Pulmonary artery endothelial cell (primary cell): ENCODE data around the gene EFHC1. TPM values are rescaled to one million over a fixed set of nuclear protein-coding genes. Genes with fewer than 3 reads are reported as not detected.
"Not testable (repeated sequence)": the region's sequence is repeated elsewhere in the genome, so short reads cannot be mapped to it uniquely, and the experiment has no call there.

ENCODE experiments used
- DNase-seq: peaks from one replicate; pipeline ENCODE4 v3.0.0-alpha.2; 2011; ENCODE audit warnings: low read depth, low spot score
- total RNA-seq: library from RNA; depleted of rRNA; stranded (reverse); fragments of >200 nt; gene quantifications from 2 replicates; pipeline ENCODE4 v1.2.3, GENCODE V29; 2014

The EFHC1 gene
- total RNA-seq, 1 donor from 2014 or later, result 12.8 TPM

DNA sequence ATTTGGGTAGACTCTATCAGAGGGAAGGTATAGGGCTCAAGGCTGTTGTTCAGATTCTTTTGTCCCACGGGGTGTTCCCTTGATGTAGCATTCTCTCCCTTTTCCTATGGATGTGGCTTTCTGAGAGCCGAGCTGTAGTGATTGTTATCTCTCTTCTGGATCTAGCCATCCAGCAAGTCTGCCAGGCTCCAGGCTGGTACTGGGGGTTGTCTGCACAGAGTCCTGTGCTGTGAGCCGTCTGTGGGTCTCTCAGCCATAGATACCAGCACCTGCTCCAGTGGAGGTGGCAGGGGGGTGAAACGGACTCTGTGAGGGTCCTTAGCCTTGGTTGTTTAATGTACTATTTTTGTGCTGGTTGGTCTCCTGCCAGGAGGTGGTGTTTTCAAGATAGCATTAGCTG, 13.2 kb downstream of the EFHC1 start:
- not testable (repeated sequence) for DNase-seq

DNA sequence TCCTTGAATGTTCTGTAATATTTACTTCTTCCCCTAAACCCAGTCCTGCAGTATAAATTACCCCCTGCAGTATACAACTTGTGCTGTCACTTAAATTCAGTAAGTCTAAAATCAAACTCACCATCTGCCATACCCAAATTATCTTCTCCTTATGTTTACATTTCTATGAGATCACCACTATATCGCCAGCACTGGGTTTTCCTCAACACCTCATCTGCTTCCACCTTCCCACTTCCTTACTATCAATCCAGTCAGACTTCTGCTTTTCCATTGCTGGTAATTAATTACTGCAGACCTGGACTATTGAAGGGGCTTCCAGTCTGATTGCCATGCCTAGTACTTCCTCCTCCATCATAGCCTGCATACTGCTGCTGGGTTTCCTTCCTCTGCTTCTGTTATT, 15.2 kb downstream of the EFHC1 start:
- DNase-seq, result no peak

GRCh38 chr6:52438926-52439325, 18.8 kb downstream of the EFHC1 start:
- DNase-seq, result no peak

DNA sequence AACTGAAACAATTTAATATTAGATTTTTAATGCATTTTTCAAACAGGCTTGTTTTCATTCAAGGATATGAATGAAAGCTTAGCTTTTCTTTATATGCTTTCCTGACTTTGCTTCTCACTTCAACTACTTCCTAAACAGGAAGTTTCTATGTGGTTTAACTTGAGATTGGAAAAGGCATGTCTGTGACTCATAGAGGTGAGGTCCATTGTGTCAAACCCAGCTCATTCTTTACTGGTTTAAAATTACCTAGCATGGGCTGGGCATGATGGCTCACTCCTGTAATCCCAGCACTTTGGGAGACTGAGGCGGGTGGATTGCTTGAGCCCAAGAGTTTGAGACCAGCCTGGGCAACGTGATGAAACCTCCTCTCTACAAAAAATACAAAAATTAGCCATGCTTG, 34.4 kb downstream of the EFHC1 start:
- peak; percentile 7 for DNase-seq

DNA sequence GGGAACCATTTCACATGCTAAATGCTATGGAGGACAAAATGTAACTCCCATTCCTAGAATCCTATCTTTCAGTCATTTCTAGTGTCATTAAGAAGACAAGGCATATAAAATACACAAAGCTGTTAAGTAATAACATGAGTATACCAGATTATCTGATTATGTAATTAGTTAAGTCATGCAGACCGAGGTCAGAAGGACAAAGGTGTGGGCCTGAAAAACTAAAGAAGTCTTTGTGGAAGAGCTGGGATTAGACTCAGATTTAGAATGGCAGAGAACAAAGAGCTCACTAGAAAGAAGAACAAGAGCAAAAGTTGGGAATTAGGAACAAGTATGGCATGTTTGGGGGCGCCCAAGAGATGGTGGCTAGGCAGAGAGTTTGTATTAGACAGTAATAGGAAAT, 37.0 kb downstream of the EFHC1 start:
- no peak for DNase-seq

GRCh38 chr6:52461194-52461593, 41.1 kb downstream of the EFHC1 start:
- not testable (repeated sequence) for DNase-seq

DNA sequence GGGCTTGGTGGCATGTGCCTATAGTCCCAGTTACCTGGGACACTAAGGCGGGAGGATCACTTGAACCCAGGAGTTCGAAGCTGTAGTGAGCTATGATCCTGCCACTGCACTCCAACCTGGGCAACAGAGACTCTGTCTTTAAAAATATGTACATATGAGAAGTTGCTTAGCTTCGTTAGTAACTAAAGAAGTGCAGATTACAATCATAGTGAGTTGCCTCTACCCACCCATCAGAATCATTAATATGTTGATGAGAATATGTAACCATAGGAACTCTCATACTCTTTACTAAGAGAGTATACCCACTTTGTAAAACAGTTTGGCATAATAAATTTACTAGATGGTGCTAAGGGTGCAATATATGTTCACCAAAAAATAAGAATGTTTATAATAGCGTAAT, 54.0 kb downstream of the EFHC1 start:
- DNase-seq, result no peak

GRCh38 chr6:52475307-52475706, 55.2 kb downstream of the EFHC1 start:
- DNase-seq, result no peak

DNA sequence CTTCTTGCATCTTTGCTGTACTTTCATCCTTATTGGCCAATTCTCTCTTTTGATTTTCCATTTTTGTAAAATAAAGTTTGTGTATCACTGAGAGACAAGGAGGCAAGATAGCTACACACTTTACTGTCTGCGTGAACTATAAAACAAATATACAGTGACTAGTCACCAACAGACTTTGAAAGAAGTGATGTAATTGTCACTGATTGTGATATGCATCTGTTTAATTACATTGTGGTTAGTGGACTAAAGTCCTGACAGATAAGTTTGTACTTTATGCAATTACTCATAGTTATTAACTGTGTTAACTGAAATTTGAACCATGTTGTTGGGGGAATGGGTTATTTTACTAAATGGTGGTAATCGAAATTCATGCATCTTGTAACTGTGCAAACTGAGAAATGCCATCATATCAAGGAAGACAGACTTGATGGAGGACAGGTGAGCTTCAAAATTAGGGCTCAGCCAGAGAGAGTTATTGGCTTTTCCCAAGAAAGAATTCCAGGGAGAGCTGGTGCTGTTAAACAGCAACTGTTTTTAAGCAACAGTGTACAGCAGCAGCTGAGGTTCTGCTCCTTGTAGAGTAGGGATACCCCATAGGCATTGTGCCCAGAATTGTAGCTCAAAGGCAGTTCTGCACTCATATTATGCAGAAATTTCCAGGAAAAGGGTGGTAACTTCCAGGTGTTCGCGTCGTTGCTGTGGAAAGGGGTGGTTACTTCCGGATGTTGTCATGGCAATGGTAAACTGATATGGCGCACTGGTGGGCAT, 62.9 kb downstream of the EFHC1 start:
- DNase-seq, result no peak

DNA sequence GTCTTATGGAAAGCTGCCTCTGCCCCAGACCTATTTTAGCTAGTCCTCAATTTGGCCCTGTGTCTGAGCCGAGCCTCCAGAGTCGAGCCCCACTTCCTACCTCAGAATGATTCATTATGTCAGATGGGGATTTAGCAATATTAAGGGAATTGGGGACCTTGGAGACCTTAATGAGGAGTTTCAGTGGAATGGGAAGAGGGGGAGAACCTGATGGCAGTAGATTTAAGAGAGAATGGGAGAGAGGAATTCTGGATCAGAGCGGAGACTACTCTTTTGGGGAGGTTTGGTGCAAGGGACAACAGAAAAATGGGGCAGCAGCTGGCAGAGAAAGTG, 63.5 kb downstream of the EFHC1 start:
- DNase-seq, result no peak

DNA sequence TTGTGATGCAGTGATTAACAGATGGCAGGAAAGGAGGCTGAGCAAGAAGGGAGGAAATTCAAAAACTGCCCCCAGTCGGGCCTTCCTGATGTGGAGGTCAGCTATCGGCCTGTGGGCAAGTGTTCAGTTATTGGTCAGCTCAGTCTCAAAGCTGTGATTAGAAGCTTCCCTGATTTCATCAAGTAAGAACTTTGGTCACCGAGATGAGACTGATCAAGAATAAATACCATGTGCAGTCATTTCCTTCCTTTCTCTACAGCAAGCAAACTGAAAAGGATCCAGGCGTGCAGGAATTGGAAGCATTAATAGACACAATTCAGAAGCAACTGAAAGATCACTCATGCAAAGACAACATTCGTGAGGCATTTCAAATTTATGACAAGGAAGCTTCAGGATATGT, 69.7 kb downstream of the EFHC1 start:
- DNase-seq, result peak; percentile 43

GRCh38 chr6:52491203-52492069, 71.3 kb downstream of the EFHC1 start:
- no peak for DNase-seq

DNA sequence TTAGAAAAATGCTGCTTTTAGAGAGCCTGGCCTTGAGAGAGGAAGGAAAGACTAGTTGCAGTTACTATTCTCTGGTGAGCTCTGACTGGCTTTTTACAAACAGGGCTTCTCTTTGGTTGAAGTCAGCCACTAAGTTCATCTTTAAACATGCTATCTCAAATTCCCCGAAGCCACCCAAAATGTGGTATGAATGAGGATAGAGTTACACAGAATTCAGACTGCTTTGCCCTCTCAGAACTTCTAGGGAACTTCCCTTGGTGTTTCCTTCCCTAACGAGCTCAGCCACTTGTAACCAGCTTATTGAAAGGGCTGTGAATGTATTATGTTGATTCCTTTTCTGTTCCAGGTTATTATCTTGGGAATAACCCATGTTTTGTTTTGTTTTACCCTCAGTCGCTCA, 73.5 kb downstream of the EFHC1 start:
- DNase-seq, result no peak

GRCh38 chr6:52494298-52495072, 74.3 kb downstream of the EFHC1 start:
- DNase-seq, result no peak

- no peak for DNase-seq
Measured at GRCh38 chr6:52495922-52496321, 75.8 kb downstream of the EFHC1 start.

- DNase-seq, result no peak
Measured at GRCh38 chr6:52496631-52497030, 76.5 kb downstream of the EFHC1 start.

GRCh38 chr6:52497652-52498408, 77.7 kb downstream of the EFHC1 start:
- no peak for DNase-seq

DNA sequence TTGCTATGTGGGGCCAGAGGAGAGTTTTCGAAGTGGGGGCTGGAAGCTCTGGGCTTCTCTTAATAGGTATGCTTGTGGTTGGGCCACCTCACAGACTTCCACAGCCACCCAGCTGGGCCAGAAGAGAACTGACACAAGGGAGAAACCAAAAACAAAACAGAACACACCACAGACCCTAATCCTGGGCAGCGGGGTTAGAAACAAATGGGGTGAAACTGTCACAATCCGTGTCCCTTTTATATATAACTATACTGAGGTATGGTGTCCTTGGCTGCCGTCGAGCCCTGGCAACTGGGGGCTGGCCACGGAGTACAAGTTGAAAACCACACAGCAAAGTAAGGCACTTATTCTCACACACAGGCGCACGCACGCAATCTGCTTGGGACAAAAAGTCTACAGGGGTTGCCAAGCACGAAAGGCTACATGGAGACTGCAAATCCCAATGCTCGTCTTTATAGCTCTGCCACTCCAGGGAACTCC, 78.4 kb downstream of the EFHC1 start:
- no peak for DNase-seq

GRCh38 chr6:52499026-52499425, 78.9 kb downstream of the EFHC1 start:
- DNase-seq, result no peak

GRCh38 chr6:52499681-52500236, 79.6 kb downstream of the EFHC1 start:
- no peak for DNase-seq
